HCT116 (cell line): Measurements from ENCODE around the gene STX1B.

Experiments used
- CEBPB ChIP-seq: IDR thresholded peaks from 2 replicates; pipeline ENCODE4 v1.6.1; 2012; ENCODE audit warnings: low read depth
- CTCF ChIP-seq, 3 experiments: fragments of 200-600 bp in 1 of 3; sonication (generic) in 1 of 3; IDR thresholded peaks in 2 of 3; conservative IDR thresholded peaks in 1 of 3; 2 replicates each; pipeline ENCODE4 v1.5.1; 2012 to 2017; ENCODE audit warnings: low read depth in 2 of 3, low read length in 2 of 3, antibody characterized with exemption in 1 of 3, borderline replicate concordance in 1 of 3, control low read depth in 1 of 3, mild to moderate bottlenecking in 1 of 3, mixed read lengths in 1 of 3, mixed run types in 1 of 3, moderate library complexity in 1 of 3; ENCODE audit not compliant: insufficient read depth in 1 of 3
- EGR1 ChIP-seq: IDR thresholded peaks from 2 replicates; pipeline ENCODE4 v1.6.1; 2012; ENCODE audit warnings: low read depth
- EZH2 ChIP-seq: fragments of 200-600 bp; sonication (generic); IDR thresholded peaks from 2 replicates; pipeline ENCODE4 v1.6.1; 2017; ENCODE audit warnings: antibody characterized with exemption, mixed run types
- RAD21 ChIP-seq: IDR thresholded peaks from 2 replicates; pipeline ENCODE4 v1.6.1; 2012; ENCODE audit warnings: low read depth, mild to moderate bottlenecking
- ZBTB33 ChIP-seq: IDR thresholded peaks from 2 replicates; pipeline ENCODE4 v1.6.1; 2011; ENCODE audit warnings: mild to moderate bottlenecking, low read length, moderate library complexity; ENCODE audit not compliant: insufficient replicate concordance; ENCODE audit errors: extremely low read depth
- TF ChIP-seq, protein P1 (sequence below): IDR thresholded peaks from 2 replicates; pipeline ENCODE4 v1.6.1; 2012; ENCODE audit warnings: low read depth

DNA sequence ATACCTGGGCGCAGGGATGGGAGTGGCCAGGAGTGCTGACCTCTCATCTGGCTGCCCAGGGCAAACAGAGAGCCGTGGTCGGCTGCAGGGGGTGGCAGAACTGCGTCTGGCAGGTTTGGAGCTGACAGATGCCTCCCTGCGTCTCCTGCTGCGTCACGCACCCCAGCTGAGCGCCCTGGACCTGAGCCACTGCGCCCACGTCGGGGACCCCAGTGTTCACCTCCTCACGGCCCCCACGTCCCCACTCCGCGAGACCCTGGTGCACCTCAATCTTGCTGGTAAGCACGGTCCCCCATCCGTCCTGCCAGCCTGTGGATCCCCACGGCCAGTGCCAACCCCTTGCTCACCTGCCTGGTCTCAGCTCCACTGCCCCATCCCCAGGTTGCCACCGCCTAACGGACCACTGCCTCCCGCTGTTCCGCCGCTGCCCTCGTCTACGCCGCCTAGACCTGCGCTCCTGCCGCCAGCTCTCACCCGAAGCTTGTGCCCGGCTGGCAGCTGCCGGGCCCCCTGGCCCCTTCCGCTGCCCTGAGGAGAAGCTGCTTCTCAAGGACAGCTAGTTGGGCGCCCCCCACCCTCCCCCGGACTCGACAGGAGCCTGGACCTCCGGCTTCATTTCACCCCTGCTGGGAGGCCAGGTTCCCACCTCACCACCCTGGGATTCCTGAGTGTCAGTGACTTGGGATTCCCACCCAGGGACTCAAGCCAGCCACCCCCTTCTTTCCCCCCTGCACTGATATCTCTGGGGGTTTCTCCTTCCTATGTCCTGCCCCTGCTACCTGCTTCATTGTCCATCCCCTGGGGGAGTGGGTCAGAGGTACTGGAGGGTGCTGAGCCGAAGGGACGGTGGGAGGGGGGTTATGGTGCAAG is 63.5 kb downstream of the STX1B start:
- no peak for TF ChIP-seq CTCF (IDR thresholded peaks at IDR 0.05 in 2 of 3, conservative IDR thresholded peaks at IDR 0.05 in 1 of 3; ENCODE audit: borderline replicate concordance in 1 of 3, insufficient read depth in 1 of 3, low read depth in 2 of 3, low read length in 2 of 3)
- TF ChIP-seq CEBPB, result no peak
- TF ChIP-seq ZBTB33, result no peak
- no peak for TF ChIP-seq EZH2
- no peak for TF ChIP-seq EGR1
- TF ChIP-seq RAD21, result no peak
- TF ChIP-seq, protein P1, sequence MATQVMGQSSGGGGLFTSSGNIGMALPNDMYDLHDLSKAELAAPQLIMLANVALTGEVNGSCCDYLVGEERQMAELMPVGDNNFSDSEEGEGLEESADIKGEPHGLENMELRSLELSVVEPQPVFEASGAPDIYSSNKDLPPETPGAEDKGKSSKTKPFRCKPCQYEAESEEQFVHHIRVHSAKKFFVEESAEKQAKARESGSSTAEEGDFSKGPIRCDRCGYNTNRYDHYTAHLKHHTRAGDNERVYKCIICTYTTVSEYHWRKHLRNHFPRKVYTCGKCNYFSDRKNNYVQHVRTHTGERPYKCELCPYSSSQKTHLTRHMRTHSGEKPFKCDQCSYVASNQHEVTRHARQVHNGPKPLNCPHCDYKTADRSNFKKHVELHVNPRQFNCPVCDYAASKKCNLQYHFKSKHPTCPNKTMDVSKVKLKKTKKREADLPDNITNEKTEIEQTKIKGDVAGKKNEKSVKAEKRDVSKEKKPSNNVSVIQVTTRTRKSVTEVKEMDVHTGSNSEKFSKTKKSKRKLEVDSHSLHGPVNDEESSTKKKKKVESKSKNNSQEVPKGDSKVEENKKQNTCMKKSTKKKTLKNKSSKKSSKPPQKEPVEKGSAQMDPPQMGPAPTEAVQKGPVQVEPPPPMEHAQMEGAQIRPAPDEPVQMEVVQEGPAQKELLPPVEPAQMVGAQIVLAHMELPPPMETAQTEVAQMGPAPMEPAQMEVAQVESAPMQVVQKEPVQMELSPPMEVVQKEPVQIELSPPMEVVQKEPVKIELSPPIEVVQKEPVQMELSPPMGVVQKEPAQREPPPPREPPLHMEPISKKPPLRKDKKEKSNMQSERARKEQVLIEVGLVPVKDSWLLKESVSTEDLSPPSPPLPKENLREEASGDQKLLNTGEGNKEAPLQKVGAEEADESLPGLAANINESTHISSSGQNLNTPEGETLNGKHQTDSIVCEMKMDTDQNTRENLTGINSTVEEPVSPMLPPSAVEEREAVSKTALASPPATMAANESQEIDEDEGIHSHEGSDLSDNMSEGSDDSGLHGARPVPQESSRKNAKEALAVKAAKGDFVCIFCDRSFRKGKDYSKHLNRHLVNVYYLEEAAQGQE, result no peak
